Mucosa of descending colon (tissue), 3 donors: ENCODE results near the gene ZBTB20. TPM values are rescaled to one million over a fixed set of nuclear protein-coding genes. Genes with fewer than 3 reads are reported as not detected.

ENCODE experiments used
- ATAC-seq: fragments of 200-7000 bp; cut with Tn5 transposase; one replicate; pipeline ENCODE4 v1.9.1; 2020; ENCODE audit warnings: mild to moderate bottlenecking, moderate library complexity
- DNase-seq, 3 donors: peaks; one replicate each; pipeline ENCODE4 v3.0.0-alpha.2; 2020
- H3K36me3 ChIP-seq: fragments of 200-600 bp; one replicate; pipeline ENCODE4 v1.8.0; 2021; ENCODE audit warnings: low read depth, mild to moderate bottlenecking
- H3K4me1 ChIP-seq: fragments of 200-600 bp; one replicate; pipeline ENCODE4 v1.8.0; 2021; ENCODE audit warnings: low read depth, mild to moderate bottlenecking
- H3K4me3 ChIP-seq: fragments of 200-600 bp; one replicate; pipeline ENCODE4 v1.8.0; 2021; ENCODE audit warnings: mild to moderate bottlenecking
- H3K9me3 ChIP-seq: fragments of 200-600 bp; one replicate; pipeline ENCODE4 v1.8.0; 2021; ENCODE audit warnings: mild to moderate bottlenecking
- CTCF ChIP-seq: fragments of 200-600 bp; IDR thresholded peaks from one replicate; pipeline ENCODE4 v1.8.0; 2022; ENCODE audit warnings: antibody characterized with exemption, mild to moderate bottlenecking
- intact Hi-C, 2 donors: fragments of 100-400 bp; cut with DNase I in 1 of 2; cut with micrococcal nuclease in 1 of 2; formaldehyde crosslinking; loops; one replicate each; pipeline versions ENCODE4 v1.11.0 to v1.11.1; 2022; cut with DNase I, micrococcal nuclease
- total RNA-seq, 3 donors: library from RNA; stranded (reverse); fragmentation: NEBNext Ultra II Directional in 2 of 3; extraction: Animal tissue kit (Norgen Biotek cat#: 25700) in 2 of 3; gene quantifications; one replicate each; pipeline versions ENCODE4 v1.2.1 to v1.2.4, GENCODE V29; 2021 to 2023
- donor health status: DM: no; HTN: no; CAD: no; lungs with moderate emphysema.
- donor health status: DM: no; HTN: no; CAD: no.
- donor health status: DM: no; HTN: yes; CAD: no.

ZBTB20 gene
- total RNA-seq, 3 donors from 2014 or later, result 30.6 to 85.6 (median 37.3) TPM

- no peak for TF ChIP-seq CTCF
- ATAC-seq (no peak), DNase-seq (no peak)
- H3K4me3 ChIP-seq, result no peak overlapping the region
- H3K4me1 ChIP-seq, result no peaks in the 10 kb centered on the region
- H3K9me3 ChIP-seq, result no peaks in the 10 kb centered on the region
- H3K36me3 ChIP-seq, result no peaks in the 10 kb centered on the region
- intact Hi-C loops, result no loop called here
Observed at GRCh38 chr3:115156046-115156654, 9.1 kb upstream of the ZBTB20 start.

- DNase-seq (no peak), ATAC-seq (no peak)
- no peak for TF ChIP-seq CTCF
- H3K4me1 ChIP-seq, result no peaks in the 10 kb centered on the region
- no peak overlapping the region for H3K4me3 ChIP-seq
- H3K9me3 ChIP-seq, result no peaks in the 10 kb centered on the region
- no peaks in the 10 kb centered on the region for H3K36me3 ChIP-seq
- intact Hi-C loops, result no loop called here
Observed at GRCh38 chr3:115154611-115155010, 7.5 kb upstream of the ZBTB20 start.

- ATAC-seq (no peak), DNase-seq (no peak)
- no peaks in the 10 kb centered on the region for H3K9me3 ChIP-seq
- intact Hi-C loops, result no loop called here
- H3K4me1 ChIP-seq, result no peaks in the 10 kb centered on the region
- no peaks in the 10 kb centered on the region for H3K36me3 ChIP-seq
- H3K4me3 ChIP-seq, result no peak overlapping the region
- TF ChIP-seq CTCF, result no peak
Observed at GRCh38 chr3:115151921-115152320, 4.8 kb upstream of the ZBTB20 start.

GRCh38 chr3:115148142-115148790 is 1.2 kb upstream of the ZBTB20 start:
- ATAC-seq (no peak), DNase-seq (peak in 1 of 3 donors; percentile 19)
- no peak for TF ChIP-seq CTCF
- peak overlapping the region; percentile 59 for H3K4me3 ChIP-seq
- peaks cover 3% of the 10 kb centered on the region for H3K4me1 ChIP-seq
- H3K36me3 ChIP-seq, result no peaks in the 10 kb centered on the region
- intact Hi-C loops, result loop anchor here in 1 of 2 donors (10.0 kb wide), 1 partner anchor 53 kb away; no protein-coding TSS in a partner anchor
- no peaks in the 10 kb centered on the region for H3K9me3 ChIP-seq

GRCh38 chr3:115147329-115148141 is 447 bp upstream of the ZBTB20 start:
- TF ChIP-seq CTCF, result no peak
- H3K9me3 ChIP-seq, result no peaks in the 10 kb centered on the region
- no peaks in the 10 kb centered on the region for H3K36me3 ChIP-seq
- peak; percentile 97 to 100 (median 97) for DNase-seq
- peak overlapping the region; percentile 59 for H3K4me3 ChIP-seq
- intact Hi-C loops, result loop anchor here in 1 of 2 donors (10.0 kb wide), 1 partner anchor 53 kb away; no protein-coding TSS in a partner anchor
- peak; percentile 87 for ATAC-seq
- H3K4me1 ChIP-seq, result peaks cover 3% of the 10 kb centered on the region
